ENCODE results near the gene MIA2. TPM values are rescaled to one million over a fixed set of nuclear protein-coding genes. Genes with fewer than 3 reads are reported as not detected.
"Not testable (repeated sequence)": the region's sequence is repeated elsewhere in the genome, so short reads cannot be mapped to it uniquely, and the experiment has no call there.

The MIA2 gene, protein sequence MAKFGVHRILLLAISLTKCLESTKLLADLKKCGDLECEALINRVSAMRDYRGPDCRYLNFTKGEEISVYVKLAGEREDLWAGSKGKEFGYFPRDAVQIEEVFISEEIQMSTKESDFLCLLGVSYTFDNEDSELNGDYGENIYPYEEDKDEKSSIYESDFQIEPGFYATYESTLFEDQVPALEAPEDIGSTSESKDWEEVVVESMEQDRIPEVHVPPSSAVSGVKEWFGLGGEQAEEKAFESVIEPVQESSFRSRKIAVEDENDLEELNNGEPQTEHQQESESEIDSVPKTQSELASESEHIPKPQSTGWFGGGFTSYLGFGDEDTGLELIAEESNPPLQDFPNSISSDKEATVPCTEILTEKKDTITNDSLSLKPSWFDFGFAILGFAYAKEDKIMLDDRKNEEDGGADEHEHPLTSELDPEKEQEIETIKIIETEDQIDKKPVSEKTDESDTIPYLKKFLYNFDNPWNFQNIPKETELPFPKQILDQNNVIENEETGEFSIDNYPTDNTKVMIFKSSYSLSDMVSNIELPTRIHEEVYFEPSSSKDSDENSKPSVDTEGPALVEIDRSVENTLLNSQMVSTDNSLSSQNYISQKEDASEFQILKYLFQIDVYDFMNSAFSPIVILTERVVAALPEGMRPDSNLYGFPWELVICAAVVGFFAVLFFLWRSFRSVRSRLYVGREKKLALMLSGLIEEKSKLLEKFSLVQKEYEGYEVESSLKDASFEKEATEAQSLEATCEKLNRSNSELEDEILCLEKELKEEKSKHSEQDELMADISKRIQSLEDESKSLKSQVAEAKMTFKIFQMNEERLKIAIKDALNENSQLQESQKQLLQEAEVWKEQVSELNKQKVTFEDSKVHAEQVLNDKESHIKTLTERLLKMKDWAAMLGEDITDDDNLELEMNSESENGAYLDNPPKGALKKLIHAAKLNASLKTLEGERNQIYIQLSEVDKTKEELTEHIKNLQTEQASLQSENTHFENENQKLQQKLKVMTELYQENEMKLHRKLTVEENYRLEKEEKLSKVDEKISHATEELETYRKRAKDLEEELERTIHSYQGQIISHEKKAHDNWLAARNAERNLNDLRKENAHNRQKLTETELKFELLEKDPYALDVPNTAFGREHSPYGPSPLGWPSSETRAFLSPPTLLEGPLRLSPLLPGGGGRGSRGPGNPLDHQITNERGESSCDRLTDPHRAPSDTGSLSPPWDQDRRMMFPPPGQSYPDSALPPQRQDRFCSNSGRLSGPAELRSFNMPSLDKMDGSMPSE (N-terminal part only)
- 22.9 TPM for total RNA-seq
- polyA plus RNA-seq: 41.2 TPM
- long read RNA-seq, donor 1: 0 reads
- long read RNA-seq, donor 2: 0 reads
- long read RNA-seq, donor 3, partial matches to known transcripts: 0 of 3 reads
- long read RNA-seq, donor 3, other reads (novel, unspliced or antisense): 0 of 3 reads
- long read RNA-seq, donor 4: 0 reads
- long read RNA-seq, donor 5, partial matches to known transcripts: 12 of 16 reads
- long read RNA-seq, donor 5, other reads (novel, unspliced or antisense): 0 of 16 reads
- long read RNA-seq, donor 6, partial matches to known transcripts: 0 of 1 reads
- long read RNA-seq, donor 6, other reads (novel, unspliced or antisense): 0 of 1 reads
- long read RNA-seq, donor 7, partial matches to known transcripts: 0 of 2 reads
- long read RNA-seq, donor 7, other reads (novel, unspliced or antisense): 0 of 2 reads
- long read RNA-seq, donor 8: 0 reads
- long read RNA-seq, donor 9, partial matches to known transcripts: 0 of 2 reads
- long read RNA-seq, donor 9, other reads (novel, unspliced or antisense): 0 of 2 reads
- long read RNA-seq, donor 10, partial matches to known transcripts: 0 of 2 reads
- long read RNA-seq, donor 10, other reads (novel, unspliced or antisense): 0 of 2 reads

DNA sequence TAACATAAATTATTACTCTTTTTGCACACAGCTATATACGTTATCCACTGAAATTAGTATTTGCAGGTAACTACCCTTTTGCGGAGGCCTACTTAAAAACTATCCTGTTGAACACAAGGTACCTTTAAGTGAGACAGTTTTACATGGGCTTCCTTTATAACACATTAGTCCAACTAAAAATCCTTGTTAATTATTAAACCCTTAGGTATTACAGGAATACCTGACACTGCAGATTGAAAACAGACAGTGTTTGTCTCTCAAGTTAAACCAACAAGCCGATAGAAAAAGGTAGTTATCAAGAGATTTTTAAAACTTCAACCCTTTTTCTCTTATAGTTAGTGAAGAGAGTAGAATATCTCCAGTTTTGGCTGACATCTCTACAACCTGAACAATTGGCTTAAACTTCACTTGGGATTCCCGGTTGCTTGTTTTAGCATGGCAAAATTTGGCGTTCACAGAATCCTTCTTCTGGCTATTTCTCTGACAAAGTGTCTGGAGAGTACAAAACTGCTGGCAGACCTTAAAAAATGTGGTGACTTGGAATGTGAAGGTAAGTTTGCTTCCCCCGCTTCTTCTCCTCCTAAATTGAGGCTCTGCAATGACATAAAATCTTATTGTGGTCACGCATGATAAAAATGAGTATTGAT, at the start of gene MIA2:
Gene MIA2, plus strand, starts transcription at position 236 of the 647 bp plus-strand sequence. Its CDS starts 200 bp downstream, at position 436.
- Histone ChIP-seq H3K27me3 (ENCODE audit: control insufficient read depth in 2 of 2, insufficient read depth in 1 of 2, low read length in 1 of 2) (no peaks in the 10 kb centered on the region), H3K4me1 (ENCODE audit: control insufficient read depth in 2 of 2, insufficient read depth in 2 of 2, low read length in 2 of 2) (peaks cover 0 to 2% of the 10 kb centered on the region in 2 donors), H3K27ac (ENCODE audit: low read depth in 1 of 2, low read length in 1 of 2) (no peak within 1 kb of the TSS), H3K9me3 (ENCODE audit: control insufficient read depth in 2 of 2, insufficient read depth in 1 of 2, low read length in 1 of 2) (no peaks in the 10 kb centered on the region), H3K36me3 (ENCODE audit: control insufficient read depth in 2 of 2, insufficient read depth in 2 of 2, low read length in 1 of 2) (no peaks in the 10 kb centered on the region), H3K4me3 (ENCODE audit: low read length in 2 of 2) (no peak within 1 kb of the TSS)
- 94% methylated on average over 7 of the region's 7 CpGs for WGBS
- no peak for DNase-seq (ENCODE audit: low read depth in 6 of 9, low spot score in 9 of 9)

DNA sequence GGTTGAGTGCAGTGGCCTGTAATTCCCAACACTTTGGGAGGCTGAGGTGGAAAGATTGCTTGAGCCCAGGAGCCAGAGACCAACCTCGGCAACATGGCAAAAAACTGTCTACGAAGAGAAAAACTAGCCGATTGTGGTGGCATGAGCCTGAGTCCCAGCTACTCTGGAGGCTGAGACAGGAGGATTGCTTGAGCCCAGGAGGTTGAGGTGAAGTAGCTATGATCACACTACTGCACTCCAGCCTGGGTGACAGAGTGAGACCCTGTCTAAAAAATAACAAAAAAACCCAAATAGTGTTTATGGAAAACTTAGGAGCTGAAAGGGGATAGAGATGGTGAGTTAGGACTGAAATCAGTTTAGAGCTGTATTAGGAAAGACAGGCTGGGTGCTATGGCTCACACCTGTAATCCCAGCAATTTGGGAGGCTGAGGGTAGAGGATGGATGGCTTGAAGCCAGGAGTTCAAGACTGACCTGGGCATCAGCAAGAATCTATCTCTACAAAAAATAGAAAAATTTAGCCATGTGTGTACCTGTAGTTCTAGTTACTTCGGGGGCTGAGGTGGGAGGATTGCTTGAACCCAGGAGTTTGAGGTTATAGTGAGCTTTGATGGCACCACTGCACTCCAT, 49.0 kb upstream of the MIA2 start:
- Histone ChIP-seq H3K4me3 (ENCODE audit: low read length in 2 of 2) (no peak overlapping the region), H3K9me3 (ENCODE audit: control insufficient read depth in 2 of 2, insufficient read depth in 1 of 2, low read length in 1 of 2) (no peaks in the 10 kb centered on the region), H3K4me1 (ENCODE audit: control insufficient read depth in 2 of 2, insufficient read depth in 2 of 2, low read length in 2 of 2) (no peaks in the 10 kb centered on the region), H3K36me3 (ENCODE audit: control insufficient read depth in 2 of 2, insufficient read depth in 2 of 2, low read length in 1 of 2) (peaks cover 27 to 44% of the 10 kb centered on the region in 2 donors), H3K27me3 (ENCODE audit: control insufficient read depth in 2 of 2, insufficient read depth in 1 of 2, low read length in 1 of 2) (no peaks in the 10 kb centered on the region), H3K27ac (ENCODE audit: low read depth in 1 of 2, low read length in 1 of 2) (no peak overlapping the region)
- DNase-seq (ENCODE audit: low read depth in 6 of 9, low spot score in 9 of 9): no peak
- 96% methylated on average over 4 of the region's 4 CpGs for WGBS

DNA sequence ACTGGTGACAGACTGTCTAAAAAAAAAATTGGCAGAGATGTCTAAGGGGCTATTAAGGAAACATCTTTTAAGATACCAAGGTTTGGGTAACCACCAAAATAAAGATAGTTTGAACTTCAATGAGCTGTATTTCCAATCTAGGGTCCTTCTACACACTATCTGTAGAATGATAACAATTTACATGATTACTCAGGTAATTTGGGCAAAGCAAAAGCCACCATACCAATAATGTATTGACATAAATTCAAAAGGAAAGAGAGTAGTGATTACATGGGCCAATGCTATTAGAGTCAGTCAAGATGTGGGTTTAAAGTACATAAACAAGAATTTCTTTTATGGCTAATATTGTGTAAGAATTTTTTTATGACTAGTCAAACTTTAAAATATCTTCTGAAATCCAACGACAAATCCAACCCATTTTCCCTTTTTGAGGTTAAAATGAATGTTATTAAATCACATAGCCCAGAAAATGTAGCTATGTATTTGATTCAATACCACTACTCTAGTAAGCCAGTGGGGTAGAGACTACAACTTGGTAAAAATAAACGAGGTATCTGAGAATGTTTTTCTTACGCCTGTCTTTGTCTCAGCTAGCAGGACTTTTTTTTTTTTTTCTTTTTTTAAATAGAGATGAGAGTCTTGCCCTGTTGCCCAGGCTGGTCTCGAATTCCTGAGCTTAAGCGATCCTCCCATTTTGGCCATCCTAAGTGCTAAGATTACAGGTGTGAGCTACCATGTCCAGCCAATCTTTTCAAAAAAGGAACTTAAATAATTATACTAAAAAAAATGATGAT, 48.3 kb upstream of the MIA2 start:
- Histone ChIP-seq H3K4me1 (ENCODE audit: control insufficient read depth in 2 of 2, insufficient read depth in 2 of 2, low read length in 2 of 2) (no peaks in the 10 kb centered on the region), H3K27me3 (ENCODE audit: control insufficient read depth in 2 of 2, insufficient read depth in 1 of 2, low read length in 1 of 2) (no peaks in the 10 kb centered on the region), H3K27ac (ENCODE audit: low read depth in 1 of 2, low read length in 1 of 2) (no peak overlapping the region), H3K36me3 (ENCODE audit: control insufficient read depth in 2 of 2, insufficient read depth in 2 of 2, low read length in 1 of 2) (peaks cover 26 to 42% of the 10 kb centered on the region in 2 donors), H3K4me3 (ENCODE audit: low read length in 2 of 2) (no peak overlapping the region), H3K9me3 (ENCODE audit: control insufficient read depth in 2 of 2, insufficient read depth in 1 of 2, low read length in 1 of 2) (no peaks in the 10 kb centered on the region)
- no peak for DNase-seq (ENCODE audit: low read depth in 6 of 9, low spot score in 9 of 9)
- WGBS: 99% methylated on average over 5 of the region's 5 CpGs

DNA sequence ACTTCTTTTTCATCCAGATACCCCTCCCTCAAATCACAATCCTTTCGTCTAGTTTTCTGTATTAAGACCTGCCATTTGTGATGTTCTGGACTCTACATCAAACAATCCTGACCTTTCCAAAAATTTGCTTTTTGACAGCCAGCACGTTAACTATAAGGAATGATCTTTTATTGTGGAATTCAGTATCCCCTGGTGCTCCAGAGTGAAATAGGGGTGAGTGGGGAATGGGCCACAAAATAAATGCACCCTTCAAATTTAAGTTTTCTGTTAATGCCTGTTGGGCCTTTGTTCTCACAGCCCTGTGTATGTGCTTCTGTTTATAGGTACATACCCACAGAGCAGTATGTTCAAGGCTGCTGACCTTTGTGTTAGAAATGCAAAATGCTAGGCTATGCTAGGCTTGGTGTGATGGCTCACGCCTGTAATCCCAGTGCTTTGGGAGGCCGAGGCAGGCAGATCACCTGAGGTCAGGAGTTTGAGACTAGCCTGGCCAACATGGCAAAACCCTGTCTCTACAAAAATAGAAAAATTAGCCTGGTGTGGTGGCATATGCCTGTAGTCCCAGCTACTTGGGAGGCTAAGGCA, 46.7 kb upstream of the MIA2 start:
- DNase-seq (ENCODE audit: low read depth in 6 of 9, low spot score in 9 of 9): no peak
- H3K9me3 ChIP-seq (ENCODE audit: control insufficient read depth in 2 of 2, insufficient read depth in 1 of 2, low read length in 1 of 2): no peaks in the 10 kb centered on the region
- no peak overlapping the region for H3K4me3 ChIP-seq (ENCODE audit: low read length in 2 of 2)
- no peaks in the 10 kb centered on the region for H3K4me1 ChIP-seq (ENCODE audit: control insufficient read depth in 2 of 2, insufficient read depth in 2 of 2, low read length in 2 of 2)
- WGBS: 98% methylated on average over 4 of the region's 4 CpGs
- H3K27ac ChIP-seq (ENCODE audit: low read depth in 1 of 2, low read length in 1 of 2): no peak overlapping the region
- no peaks in the 10 kb centered on the region for H3K27me3 ChIP-seq (ENCODE audit: control insufficient read depth in 2 of 2, insufficient read depth in 1 of 2, low read length in 1 of 2)
- H3K36me3 ChIP-seq (ENCODE audit: control insufficient read depth in 2 of 2, insufficient read depth in 2 of 2, low read length in 1 of 2): peaks cover 14 to 28% of the 10 kb centered on the region in 2 donors

DNA sequence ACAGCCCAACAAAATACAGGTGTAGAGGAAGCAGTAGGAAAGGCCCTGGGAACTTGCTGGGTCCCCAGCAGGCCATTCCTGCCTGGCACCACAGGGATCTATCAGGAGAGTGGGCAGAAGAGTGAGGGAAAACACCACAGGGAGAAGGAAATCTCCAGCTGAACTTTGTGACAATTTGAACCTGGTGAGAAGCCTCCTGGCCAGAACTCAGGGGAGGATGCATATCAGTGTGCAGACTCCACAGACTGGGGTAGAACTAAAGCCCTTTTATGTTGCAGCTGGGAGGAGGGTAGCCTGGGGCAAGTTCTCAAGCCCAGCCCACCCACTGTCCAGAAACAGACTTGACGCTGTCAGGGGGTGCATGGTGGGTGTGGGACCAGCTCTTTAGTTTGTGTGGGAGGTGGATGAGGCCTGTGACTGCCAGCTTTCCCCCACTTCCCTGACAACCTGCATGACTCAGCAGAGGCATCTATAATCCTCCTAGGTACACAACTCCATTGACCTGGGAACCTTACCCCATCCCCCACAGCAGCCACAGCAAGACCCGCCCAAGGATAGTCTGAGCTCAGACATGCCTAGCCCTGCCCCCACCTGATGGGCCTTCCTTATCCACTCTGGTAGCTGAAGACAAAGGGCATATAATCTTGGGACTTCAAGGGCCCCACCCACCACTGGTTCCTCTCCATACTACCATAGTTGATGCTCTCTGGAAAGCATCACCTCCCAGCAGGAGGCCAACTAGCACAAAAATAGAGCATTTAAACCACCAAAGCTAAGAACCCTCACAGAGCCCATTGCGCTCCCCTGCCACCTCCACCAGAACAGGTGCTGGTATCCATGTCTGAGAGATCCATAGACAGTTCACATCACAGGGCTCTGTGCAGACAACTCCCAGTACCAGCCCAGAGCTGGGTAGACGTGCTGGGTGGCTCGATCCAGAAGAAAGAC, 29.8 kb upstream of the MIA2 start:
- H3K9me3 ChIP-seq (ENCODE audit: control insufficient read depth in 2 of 2, insufficient read depth in 1 of 2, low read length in 1 of 2): peaks cover 0 to 4% of the 10 kb centered on the region in 2 donors
- no peaks in the 10 kb centered on the region for H3K4me1 ChIP-seq (ENCODE audit: control insufficient read depth in 2 of 2, insufficient read depth in 2 of 2, low read length in 2 of 2)
- H3K36me3 ChIP-seq (ENCODE audit: control insufficient read depth in 2 of 2, insufficient read depth in 2 of 2, low read length in 1 of 2): no peaks in the 10 kb centered on the region
- no peaks in the 10 kb centered on the region for H3K27me3 ChIP-seq (ENCODE audit: control insufficient read depth in 2 of 2, insufficient read depth in 1 of 2, low read length in 1 of 2)
- no peak overlapping the region for H3K27ac ChIP-seq (ENCODE audit: low read depth in 1 of 2, low read length in 1 of 2)
- no peak overlapping the region for H3K4me3 ChIP-seq (ENCODE audit: low read length in 2 of 2)
- WGBS: 94% methylated on average over 5 of the region's 5 CpGs
- no peak for DNase-seq (ENCODE audit: low read depth in 6 of 9, low spot score in 9 of 9)

DNA sequence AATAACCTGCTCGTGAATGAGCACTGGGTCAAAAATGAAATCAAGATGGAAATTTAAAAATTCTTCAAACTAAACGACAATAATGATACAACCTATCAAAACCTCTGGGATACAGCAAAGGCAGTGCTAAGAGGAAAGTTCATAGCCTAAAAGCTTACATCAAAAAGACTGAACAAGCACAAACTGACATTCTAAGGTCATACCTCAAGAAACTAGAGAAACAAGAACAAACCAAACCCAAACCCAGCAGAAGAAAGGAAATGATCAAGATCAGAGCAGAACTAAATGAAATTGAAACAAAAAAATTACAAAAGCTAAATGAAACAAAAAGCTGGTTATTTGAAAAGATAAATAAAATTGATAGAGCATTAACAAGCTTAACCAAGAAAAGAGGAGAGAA, 26.3 kb upstream of the MIA2 start:
- not testable (repeated sequence) for H3K27ac ChIP-seq (ENCODE audit: low read depth in 1 of 2, low read length in 1 of 2); H3K36me3 ChIP-seq (ENCODE audit: control insufficient read depth in 2 of 2, insufficient read depth in 2 of 2, low read length in 1 of 2); H3K9me3 ChIP-seq (ENCODE audit: control insufficient read depth in 2 of 2, insufficient read depth in 1 of 2, low read length in 1 of 2); DNase-seq (ENCODE audit: low read depth in 6 of 9, low spot score in 9 of 9); H3K27me3 ChIP-seq (ENCODE audit: control insufficient read depth in 2 of 2, insufficient read depth in 1 of 2, low read length in 1 of 2); H3K4me3 ChIP-seq (ENCODE audit: low read length in 2 of 2); H3K4me1 ChIP-seq (ENCODE audit: control insufficient read depth in 2 of 2, insufficient read depth in 2 of 2, low read length in 2 of 2)
- WGBS: 97% methylated on average over 2 of the region's 2 CpGs

Measured in thymus (tissue), 14 donors.